A172 (cell line): ENCODE data around the gene RPE. TPM values are rescaled to one million over a fixed set of nuclear protein-coding genes. Genes with fewer than 3 reads are reported as not detected.

Source experiments
- total RNA-seq: library from RNA; depleted of rRNA; stranded (reverse); fragments of >200 nt; shearing (Covaris generic); gene quantifications from 2 replicates; pipeline ENCODE4 v1.2.3, GENCODE V29; 2014; rRNA removed

RPE gene
- total RNA-seq, 1 experiment from 2014 or later, result 129 TPM

Other genes starting within 250 kb of the RPE start
- 0.02 TPM in 1 of 2 replicates, not detected in the other for gene UNC80, start 230.8 kb upstream of the RPE start, total RNA-seq
- 12.9 and 18.6 TPM in 2 replicates for gene KANSL1L, start 168.8 kb downstream of the RPE start, total RNA-seq
- gene ACADL, start 222.8 kb downstream of the RPE start, total RNA-seq, result not detected in 2 replicates